HG03378 (cell line): ENCODE results near the gene C4orf17.
A peak's percentile ranks its signal among the peaks of the same experiment; 100 is the strongest.
"Not testable (repeated sequence)": the region's sequence is repeated elsewhere in the genome, so short reads cannot be mapped to it uniquely, and the experiment has no call there.

ENCODE experiments used
- ATAC-seq: cut with Tn5 transposase; IDR thresholded peaks from one replicate; pipeline ENCODE4 v1.9.1; 2021; ENCODE audit warnings: mild to moderate bottlenecking, moderate library complexity; ENCODE audit not compliant: unreplicated experiment

The C4orf17 gene

GRCh38 chr4:99510721-99511120, at the start of gene C4orf17:
Gene C4orf17 (plus strand): TSS chr4:99511021. CDS start chr4:99513082, 2,061 bp downstream.
- no peak for ATAC-seq

GRCh38 chr4:99461623-99462401, 49.0 kb upstream of the C4orf17 start:
- no peak for ATAC-seq

- ATAC-seq: peak; percentile 95
Observed at GRCh38 chr4:99462875-99463464, 47.9 kb upstream of the C4orf17 start.

GRCh38 chr4:99463566-99463965, 47.3 kb upstream of the C4orf17 start:
- ATAC-seq: no peak

- ATAC-seq: no peak
Observed at GRCh38 chr4:99467887-99468286, 42.9 kb upstream of the C4orf17 start.

- no peak for ATAC-seq
Observed at GRCh38 chr4:99468889-99469288, 41.9 kb upstream of the C4orf17 start.

- ATAC-seq: no peak
Observed at GRCh38 chr4:99471349-99471748, 39.5 kb upstream of the C4orf17 start.

- ATAC-seq: no peak
Observed at GRCh38 chr4:99471896-99472295, 38.9 kb upstream of the C4orf17 start.

- ATAC-seq: no peak
Observed at GRCh38 chr4:99473131-99473530, 37.7 kb upstream of the C4orf17 start.

- no peak for ATAC-seq
Observed at GRCh38 chr4:99483636-99484035, 27.2 kb upstream of the C4orf17 start.

- no peak for ATAC-seq
Observed at GRCh38 chr4:99485212-99485611, 25.6 kb upstream of the C4orf17 start.

- ATAC-seq: not testable (repeated sequence)
Observed at GRCh38 chr4:99486648-99487047, 24.2 kb upstream of the C4orf17 start.

GRCh38 chr4:99490286-99490685, 20.5 kb upstream of the C4orf17 start:
- no peak for ATAC-seq

GRCh38 chr4:99504804-99505502, 5.9 kb upstream of the C4orf17 start:
- ATAC-seq: no peak

- ATAC-seq: no peak
Observed at GRCh38 chr4:99506781-99507180, 4.0 kb upstream of the C4orf17 start.

GRCh38 chr4:99507349-99507748, 3.5 kb upstream of the C4orf17 start:
- no peak for ATAC-seq

GRCh38 chr4:99507762-99508161, 3.1 kb upstream of the C4orf17 start:
- ATAC-seq: no peak

- ATAC-seq: no peak
Observed at GRCh38 chr4:99518601-99519295, 7.9 kb downstream of the C4orf17 start.

GRCh38 chr4:99529228-99529627, 18.4 kb downstream of the C4orf17 start:
- ATAC-seq: no peak

GRCh38 chr4:99529956-99530355, 19.1 kb downstream of the C4orf17 start:
- no peak for ATAC-seq

- not testable (repeated sequence) for ATAC-seq
Observed at GRCh38 chr4:99534699-99535098, 23.9 kb downstream of the C4orf17 start.
